HepG2 (cell line): ENCODE data around the gene CARMIL1. TPM values are rescaled to one million over a fixed set of nuclear protein-coding genes. Genes with fewer than 3 reads are reported as not detected.

Experiments used
- ATAC-seq: fragments of 200-7000 bp; cut with Tn5 transposase; 3 replicates; pipeline ENCODE4 v1.9.1; 2020; ENCODE audit warnings: mild to moderate bottlenecking, moderate library complexity
- BruUV-seq: library from RNA; stranded (reverse); fragments of 400-500 nt; replicated peaks from 2 replicates; lab custom pipeline; 2021; lab: Mats Ljungman, UMichigan
- CTCF ChIA-PET: fragments of 300-600 bp; formaldehyde crosslinking; extraction: SDS; loops from one replicate; lab custom pipeline; 2021; ENCODE audit warnings: low total read pairs, inconsistent platforms, low intra/inter-chr PET ratio; lab: Yijun Ruan, JAX
- POLR2A ChIA-PET: fragments of 350-600 bp; sonication (Branson Sonifier 250); formaldehyde crosslinking; loops from one replicate; lab custom pipeline; 2020; ENCODE audit warnings: antibody characterized with exemption, inconsistent platforms; lab: Yijun Ruan, JAX
- DNase-seq: peaks from one replicate; pipeline ENCODE4 v3.0.0-alpha.2; 2015; ENCODE audit warnings: low spot score
- FAIRE-seq: peaks from 3 replicates; lab custom pipeline; 2011; peaks lifted over from hg19 to GRCh38; lab: Jason Lieb, UNC
- H2AFZ ChIP-seq: one replicate; pipeline ENCODE4 v1.6.1; 2011; ENCODE audit warnings: low read length, inconsistent platforms
- H3K27ac ChIP-seq: fragments of 300-600 bp; 3 replicates; pipeline ENCODE4 v1.8.0; 2011; ENCODE audit warnings: mixed run types, mild to moderate bottlenecking, mixed read lengths, low read length, inconsistent platforms; ENCODE audit not compliant: insufficient read depth; ENCODE audit errors: extremely low read length
- H3K27me3 ChIP-seq, 2 experiments: fragments of 200-600 bp in 1 of 2; 2 replicates in 1 of 2; 3 replicates in 1 of 2; pipeline versions ENCODE4 v1.6.0 to v1.8.0; 2011; ENCODE audit warnings: low read length in 2 of 2, mild to moderate bottlenecking in 2 of 2, moderate library complexity in 2 of 2, inconsistent platforms in 1 of 2; ENCODE audit not compliant: insufficient read depth in 2 of 2, control insufficient read depth in 1 of 2
- H3K36me3 ChIP-seq, 2 experiments: fragments of 200-600 bp in 1 of 2; replicated peaks in 1 of 2; 2 replicates in 1 of 2; 3 replicates in 1 of 2; pipeline versions ENCODE4 v1.5.1 to v1.8.0; 2011; ENCODE audit warnings: low read length in 2 of 2, inconsistent platforms in 1 of 2; ENCODE audit not compliant: insufficient read depth in 2 of 2, control insufficient read depth in 1 of 2
- H3K4me1 ChIP-seq: 2 replicates; pipeline ENCODE4 v1.5.1; 2012; ENCODE audit warnings: low read length, inconsistent platforms; ENCODE audit not compliant: insufficient read depth
- H3K4me2 ChIP-seq: 2 replicates; pipeline ENCODE4 v1.6.0; 2011; ENCODE audit warnings: low read depth, low read length, inconsistent platforms
- H3K4me3 ChIP-seq, 3 experiments: fragments of 200-600 bp in 1 of 3; sonication (generic), shearing (Covaris generic) in 1 of 3; replicated peaks in 1 of 3; 2 replicates each; pipeline ENCODE4 v1.5.1; 2011 to 2016; ENCODE audit warnings: low read length in 3 of 3, inconsistent platforms in 2 of 3, low read depth in 2 of 3, mild to moderate bottlenecking in 2 of 3, control low read depth in 1 of 3, mixed read lengths in 1 of 3; ENCODE audit not compliant: insufficient read depth in 1 of 3
- H3K79me2 ChIP-seq: one replicate; pipeline ENCODE4 v1.6.1; 2011; ENCODE audit warnings: low read length, inconsistent platforms; ENCODE audit not compliant: insufficient read depth
- H3K9ac ChIP-seq: 2 replicates; pipeline ENCODE4 v1.6.0; 2011; ENCODE audit warnings: mild to moderate bottlenecking, low read depth, low read length, inconsistent platforms; ENCODE audit not compliant: insufficient read depth
- H3K9me3 ChIP-seq: 2 replicates; pipeline ENCODE4 v1.5.1; 2012; ENCODE audit warnings: mild to moderate bottlenecking, low read length
- H4K20me1 ChIP-seq: 2 replicates; pipeline ENCODE4 v1.6.0; 2011; ENCODE audit warnings: inconsistent platforms, mild to moderate bottlenecking, low read length, moderate library complexity; ENCODE audit not compliant: insufficient read depth
- ETV6 ChIP-seq: sonication (generic); formaldehyde crosslinking; conservative IDR thresholded peaks from 2 replicates; pipeline ENCODE4 v1.4.0; 2020; ENCODE audit warnings: missing genetic modification reagents
- PTBP1 ChIP-seq: fragments of 200-400 bp; formaldehyde crosslinking; IDR thresholded peaks from 2 replicates; pipeline ENCODE4 v1.6.1; 2018; ENCODE audit warnings: low read length, low read depth; ENCODE audit not compliant: poor library complexity, severe bottlenecking
- RELA ChIP-seq: sonication (generic); formaldehyde crosslinking; IDR thresholded peaks from 2 replicates; pipeline ENCODE4 v1.4.0; 2020; ENCODE audit warnings: missing genetic modification reagents
- SP140L ChIP-seq: sonication (generic); formaldehyde crosslinking; IDR thresholded peaks from 2 replicates; pipeline ENCODE4 v1.4.0; 2020; ENCODE audit warnings: missing genetic modification reagents, borderline replicate concordance
- WIZ ChIP-seq: sonication (generic); formaldehyde crosslinking; IDR thresholded peaks from 2 replicates; pipeline ENCODE4 v1.5.1; 2020; ENCODE audit warnings: mild to moderate bottlenecking, missing genetic modification reagents
- ZFP1 ChIP-seq: IDR thresholded peaks from 2 replicates; pipeline ENCODE4 v1.6.1; 2016
- ZFP41 ChIP-seq: sonication (generic); formaldehyde crosslinking; IDR thresholded peaks from 2 replicates; pipeline ENCODE4 v1.4.0; 2020; ENCODE audit warnings: mild to moderate bottlenecking, missing genetic modification reagents, borderline replicate concordance
- ZFX ChIP-seq: sonication (generic); formaldehyde crosslinking; IDR thresholded peaks from 2 replicates; pipeline ENCODE4 v1.4.0; 2020; ENCODE audit warnings: mild to moderate bottlenecking, low read depth, missing genetic modification reagents, moderate library complexity
- ZNF614 ChIP-seq: IDR thresholded peaks from 2 replicates; pipeline ENCODE4 v1.6.1; 2018; ENCODE audit warnings: missing biosample characterization, missing genetic modification reagents, inconsistent platforms, borderline replicate concordance
- ZNF7 ChIP-seq: IDR thresholded peaks from 2 replicates; pipeline ENCODE4 v1.6.1; 2016; ENCODE audit warnings: missing biosample characterization, missing genetic modification reagents
- ZNF737 ChIP-seq: sonication (generic); formaldehyde crosslinking; IDR thresholded peaks from 2 replicates; pipeline ENCODE4 v1.5.0; 2020; ENCODE audit warnings: missing genetic modification reagents, mild to moderate bottlenecking, borderline replicate concordance
- whole genome bisulfite sequencing: methylation state at CpG from one replicate; pipeline ENCODE4 v1.1.6; 2017; ENCODE audit warnings: low lambda C conversion rate; 5-methylcytosine and 5-hydroxymethylcytosine counted together
- in situ Hi-C: cut with HindIII; loops from 2 replicates; pipeline ENCODE4 v1.10.0; 2017; ENCODE audit warnings: low pct_unique_long_range_greater_than_20kb; ENCODE audit not compliant: extremely low pct_ligation_motif_present
- intact Hi-C: fragments of 100-400 bp; cut with micrococcal nuclease; formaldehyde crosslinking; loops from one replicate; pipeline ENCODE4 v1.10.0; 2022; ENCODE audit not compliant: unreplicated experiment
- polyA plus RNA-seq, 8 experiments: library from polyadenylated mRNA; depleted of rRNA in 3 of 8; stranded (reverse) in 7 of 8; unstranded in 1 of 8; fragments of >200 nt; fragmentation: Illumina TruSeq in 4 of 8; extraction: Trizol in 4 of 8; gene quantifications; 2 replicates each; pipeline versions ENCODE4 v1.2.1 to v1.2.3, GENCODE V29; 2011 to 2016; ENCODE audit warnings: low read depth in 4 of 8, missing spikeins in 1 of 8, mixed read lengths in 1 of 8; ENCODE audit not compliant: insufficient read depth in 1 of 8
- total RNA-seq, 5 experiments: library from RNA; depleted of rRNA; stranded (reverse); fragments of >200 nt; fragmentation: Illumina TruSeq; extraction: Trizol; gene quantifications; 2 replicates each; pipeline ENCODE4 v1.2.3, GENCODE V29; 2016; ENCODE audit warnings: low read depth in 1 of 5
- TF ChIP-seq, protein P1 (sequence below): IDR thresholded peaks from 2 replicates; pipeline ENCODE4 v1.6.1; 2016; ENCODE audit warnings: mild to moderate bottlenecking
- TF ChIP-seq, protein P2 (sequence below): sonication (generic); formaldehyde crosslinking; IDR thresholded peaks from 2 replicates; pipeline ENCODE4 v1.4.0; 2020; ENCODE audit warnings: missing genetic modification reagents
- TF ChIP-seq, protein P3 (sequence below): sonication (generic); formaldehyde crosslinking; IDR thresholded peaks from 2 replicates; pipeline ENCODE4 v1.8.0; 2022; ENCODE audit warnings: mild to moderate bottlenecking, missing genetic modification reagents; ENCODE audit not compliant: insufficient replicate concordance

The CARMIL1 gene
- total and polyA plus RNA-seq, 2 of the 13 experiments (the other 11 are each of a cell fraction or from before 2014, with no cell fraction given) = 1.8 to 2.6 TPM

DNA sequence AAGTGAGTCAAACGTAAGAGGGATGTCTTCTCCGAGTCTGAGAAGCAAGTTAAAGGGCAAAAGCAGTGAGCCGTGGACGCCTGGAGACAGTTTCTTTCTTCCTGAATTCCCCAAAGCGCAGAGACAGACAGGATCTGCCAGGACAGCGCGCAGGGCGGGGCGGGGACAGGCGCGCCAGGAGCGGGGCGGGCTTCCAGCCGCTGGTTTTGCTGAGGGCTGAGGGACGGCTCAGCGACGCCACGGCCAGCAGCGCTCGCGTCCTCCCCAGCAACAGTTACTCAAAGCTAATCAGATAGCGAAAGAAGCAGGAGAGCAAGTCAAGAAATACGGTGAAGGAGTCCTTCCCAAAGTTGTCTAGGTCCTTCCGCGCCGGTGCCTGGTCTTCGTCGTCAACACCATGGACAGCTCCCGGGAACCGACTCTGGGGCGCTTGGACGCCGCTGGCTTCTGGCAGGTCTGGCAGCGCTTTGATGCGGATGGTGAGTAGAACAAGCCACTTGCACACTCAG lies 372.9 kb downstream of the CARMIL1 start, which contains the start of gene SCGN (continued):
- TF ChIP-seq, protein P1, sequence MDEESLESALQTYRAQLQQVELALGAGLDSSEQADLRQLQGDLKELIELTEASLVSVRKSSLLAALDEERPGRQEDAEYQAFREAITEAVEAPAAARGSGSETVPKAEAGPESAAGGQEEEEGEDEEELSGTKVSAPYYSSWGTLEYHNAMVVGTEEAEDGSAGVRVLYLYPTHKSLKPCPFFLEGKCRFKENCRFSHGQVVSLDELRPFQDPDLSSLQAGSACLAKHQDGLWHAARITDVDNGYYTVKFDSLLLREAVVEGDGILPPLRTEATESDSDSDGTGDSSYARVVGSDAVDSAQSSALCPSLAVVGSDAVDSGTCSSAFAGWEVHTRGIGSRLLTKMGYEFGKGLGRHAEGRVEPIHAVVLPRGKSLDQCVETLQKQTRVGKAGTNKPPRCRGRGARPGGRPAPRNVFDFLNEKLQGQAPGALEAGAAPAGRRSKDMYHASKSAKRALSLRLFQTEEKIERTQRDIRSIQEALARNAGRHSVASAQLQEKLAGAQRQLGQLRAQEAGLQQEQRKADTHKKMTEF = peak; percentile 86
- peak; percentile 99 for TF ChIP-seq WIZ (CRISPR knock-in tag)
- peak; percentile 97; the same call in 1 of the 2 replicates for TF ChIP-seq ZFP41
- peak; percentile 71 for TF ChIP-seq ZNF7 (CRISPR knock-in tag)
- TF ChIP-seq, protein P2, sequence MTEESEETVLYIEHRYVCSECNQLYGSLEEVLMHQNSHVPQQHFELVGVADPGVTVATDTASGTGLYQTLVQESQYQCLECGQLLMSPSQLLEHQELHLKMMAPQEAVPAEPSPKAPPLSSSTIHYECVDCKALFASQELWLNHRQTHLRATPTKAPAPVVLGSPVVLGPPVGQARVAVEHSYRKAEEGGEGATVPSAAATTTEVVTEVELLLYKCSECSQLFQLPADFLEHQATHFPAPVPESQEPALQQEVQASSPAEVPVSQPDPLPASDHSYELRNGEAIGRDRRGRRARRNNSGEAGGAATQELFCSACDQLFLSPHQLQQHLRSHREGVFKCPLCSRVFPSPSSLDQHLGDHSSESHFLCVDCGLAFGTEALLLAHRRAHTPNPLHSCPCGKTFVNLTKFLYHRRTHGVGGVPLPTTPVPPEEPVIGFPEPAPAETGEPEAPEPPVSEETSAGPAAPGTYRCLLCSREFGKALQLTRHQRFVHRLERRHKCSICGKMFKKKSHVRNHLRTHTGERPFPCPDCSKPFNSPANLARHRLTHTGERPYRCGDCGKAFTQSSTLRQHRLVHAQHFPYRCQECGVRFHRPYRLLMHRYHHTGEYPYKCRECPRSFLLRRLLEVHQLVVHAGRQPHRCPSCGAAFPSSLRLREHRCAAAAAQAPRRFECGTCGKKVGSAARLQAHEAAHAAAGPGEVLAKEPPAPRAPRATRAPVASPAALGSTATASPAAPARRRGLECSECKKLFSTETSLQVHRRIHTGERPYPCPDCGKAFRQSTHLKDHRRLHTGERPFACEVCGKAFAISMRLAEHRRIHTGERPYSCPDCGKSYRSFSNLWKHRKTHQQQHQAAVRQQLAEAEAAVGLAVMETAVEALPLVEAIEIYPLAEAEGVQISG = peak; percentile 87
- TF ChIP-seq ZFX (CRISPR knock-in tag) = no peak
- TF ChIP-seq ZFP1 (CRISPR knock-in tag) = peak; percentile 77; the same call in 1 of the 2 replicates
- TF ChIP-seq, all 625 proteins: peak for 416

DNA sequence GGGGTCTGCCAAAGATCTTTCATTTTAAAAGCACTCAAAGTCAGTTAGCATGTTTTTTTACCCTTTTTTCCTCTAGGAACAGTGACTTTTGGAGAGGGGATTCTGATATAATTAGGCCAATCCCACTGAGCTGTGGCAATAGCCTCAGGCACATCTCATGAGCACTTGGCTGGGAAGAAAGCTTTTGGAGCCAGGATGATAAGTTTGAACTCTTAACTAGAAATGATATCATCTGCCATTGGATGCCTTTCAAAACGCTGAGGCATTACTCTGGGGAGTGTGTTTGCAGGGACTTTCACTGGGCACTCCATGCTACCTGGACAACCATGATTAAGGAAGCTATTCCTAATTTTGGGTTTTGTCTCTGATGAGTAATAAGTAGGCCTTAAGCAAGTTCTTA lies 376.5 kb downstream of the CARMIL1 start:
- no peaks in the 10 kb centered on the region for H3K79me2 ChIP-seq
- in situ Hi-C loops = no loop called here
- H3K4me3 ChIP-seq = no peak overlapping the region
- intact Hi-C loops = no loop called here
- peaks cover 21% of the 10 kb centered on the region for H3K4me1 ChIP-seq
- H3K9me3 ChIP-seq = no peaks in the 10 kb centered on the region
- BruUV-seq = no TSS peak
- H3K36me3 ChIP-seq = no peaks in the 10 kb centered on the region
- FAIRE-seq = no peak
- no peak overlapping the region for H3K9ac ChIP-seq
- H3K27ac ChIP-seq = no peak overlapping the region
- ChIA-PET POLR2A (no interaction called here), CTCF (no interaction called here)
- H3K27me3 ChIP-seq = no peaks in the 10 kb centered on the region; a peak in 1 of 5 replicates
- no peaks in the 10 kb centered on the region for H4K20me1 ChIP-seq
- 0% methylated on average over 1 of the region's 1 CpG for WGBS
- H2AFZ ChIP-seq = no peak overlapping the region
- DNase-seq = no peak
- no peak for ATAC-seq
- no peak overlapping the region for H3K4me2 ChIP-seq
- TF ChIP-seq ETV6 (no peak), ZNF614 (no peak), RELA (CRISPR knock-in tag) (no peak), ZNF737 (no peak), PTBP1 (no peak), SP140L (CRISPR knock-in tag) (no peak)
- TF ChIP-seq, protein P3, sequence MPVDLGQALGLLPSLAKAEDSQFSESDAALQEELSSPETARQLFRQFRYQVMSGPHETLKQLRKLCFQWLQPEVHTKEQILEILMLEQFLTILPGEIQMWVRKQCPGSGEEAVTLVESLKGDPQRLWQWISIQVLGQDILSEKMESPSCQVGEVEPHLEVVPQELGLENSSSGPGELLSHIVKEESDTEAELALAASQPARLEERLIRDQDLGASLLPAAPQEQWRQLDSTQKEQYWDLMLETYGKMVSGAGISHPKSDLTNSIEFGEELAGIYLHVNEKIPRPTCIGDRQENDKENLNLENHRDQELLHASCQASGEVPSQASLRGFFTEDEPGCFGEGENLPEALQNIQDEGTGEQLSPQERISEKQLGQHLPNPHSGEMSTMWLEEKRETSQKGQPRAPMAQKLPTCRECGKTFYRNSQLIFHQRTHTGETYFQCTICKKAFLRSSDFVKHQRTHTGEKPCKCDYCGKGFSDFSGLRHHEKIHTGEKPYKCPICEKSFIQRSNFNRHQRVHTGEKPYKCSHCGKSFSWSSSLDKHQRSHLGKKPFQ (CRISPR knock-in tag) = no peak
